ENCODE measurements around the gene PKNOX2.

PKNOX2 gene

GRCh38 chr11:125289419-125290098, 125.0 kb downstream of the PKNOX2 start:
- no peak for DNase-seq

GRCh38 chr11:125290263-125290662, 125.7 kb downstream of the PKNOX2 start:
- DNase-seq: no peak

- DNase-seq: no peak
Measured at GRCh38 chr11:125292100-125292499, 127.5 kb downstream of the PKNOX2 start.

GRCh38 chr11:125293596-125293995, 129.0 kb downstream of the PKNOX2 start:
- DNase-seq: no peak

GRCh38 chr11:125295931-125296330, 131.4 kb downstream of the PKNOX2 start:
- no peak for DNase-seq

- DNase-seq: no peak
Measured at GRCh38 chr11:125297346-125297915, 132.9 kb downstream of the PKNOX2 start.

- no peak for DNase-seq
Measured at GRCh38 chr11:125299061-125299615, 134.6 kb downstream of the PKNOX2 start.

GRCh38 chr11:125299821-125300220, 135.3 kb downstream of the PKNOX2 start:
- no peak for DNase-seq

GRCh38 chr11:125300791-125301218, 136.3 kb downstream of the PKNOX2 start:
- no peak for DNase-seq

- DNase-seq: no peak
Measured at GRCh38 chr11:125301346-125301745, 136.8 kb downstream of the PKNOX2 start.

GRCh38 chr11:125303186-125303585, 138.6 kb downstream of the PKNOX2 start:
- DNase-seq: no peak

GRCh38 chr11:125303694-125304093, 139.1 kb downstream of the PKNOX2 start:
- DNase-seq: no peak

GRCh38 chr11:125304136-125304535, 139.6 kb downstream of the PKNOX2 start:
- no peak for DNase-seq

GRCh38 chr11:125304876-125305275, 140.3 kb downstream of the PKNOX2 start:
- no peak for DNase-seq

- peak; percentile 57 for DNase-seq
Measured at GRCh38 chr11:125305345-125305744, 140.8 kb downstream of the PKNOX2 start.

GRCh38 chr11:125306476-125306875, 141.9 kb downstream of the PKNOX2 start:
- DNase-seq: no peak

- DNase-seq: no peak
Measured at GRCh38 chr11:125308246-125308645, 143.7 kb downstream of the PKNOX2 start.

GRCh38 chr11:125312391-125312790, 147.8 kb downstream of the PKNOX2 start:
- no peak for DNase-seq

- no peak for DNase-seq
Measured at GRCh38 chr11:125312812-125313211, 148.3 kb downstream of the PKNOX2 start.

GRCh38 chr11:125313271-125314219, 149.0 kb downstream of the PKNOX2 start:
- DNase-seq: no peak

- DNase-seq: no peak
Measured at GRCh38 chr11:125314276-125315078, 149.9 kb downstream of the PKNOX2 start.

GRCh38 chr11:125315079-125315740, 150.7 kb downstream of the PKNOX2 start:
- DNase-seq: no peak
